ENCODE measurements around the gene CD200. TPM values are rescaled to one million over a fixed set of nuclear protein-coding genes. Genes with fewer than 3 reads are reported as not detected.

CD200 gene
- total RNA-seq, 4 donors from 2014 or later, result 15.6 to 31.8 (median 23.6) TPM

DNA sequence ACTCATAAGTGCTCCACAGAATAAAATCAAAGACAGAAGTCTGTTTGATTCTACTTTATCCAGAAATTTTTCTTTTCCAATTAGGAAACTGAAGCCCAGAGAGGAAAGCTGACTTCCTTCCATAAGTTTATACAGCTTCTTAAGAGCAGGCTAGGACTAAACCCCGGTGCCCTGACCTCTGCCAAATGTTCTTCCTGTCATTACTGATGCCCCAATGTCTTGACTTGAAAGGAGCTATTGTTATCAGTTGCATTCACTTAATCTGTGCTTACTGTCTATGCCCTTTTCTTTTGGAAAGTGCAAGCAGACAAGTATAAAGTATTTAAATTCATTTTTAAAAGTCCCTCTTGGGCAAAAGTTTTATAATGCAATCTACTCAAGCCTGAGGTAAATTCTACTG, 18.1 kb downstream of the CD200 start:
- H3K9me3 ChIP-seq, result no peaks in the 10 kb centered on the region
- intact Hi-C loops (cut with DNase I; ENCODE audit: low total_unique reads), result no loop called here
- H3K4me1 ChIP-seq, result no peaks in the 10 kb centered on the region
- TF ChIP-seq, protein P1, sequence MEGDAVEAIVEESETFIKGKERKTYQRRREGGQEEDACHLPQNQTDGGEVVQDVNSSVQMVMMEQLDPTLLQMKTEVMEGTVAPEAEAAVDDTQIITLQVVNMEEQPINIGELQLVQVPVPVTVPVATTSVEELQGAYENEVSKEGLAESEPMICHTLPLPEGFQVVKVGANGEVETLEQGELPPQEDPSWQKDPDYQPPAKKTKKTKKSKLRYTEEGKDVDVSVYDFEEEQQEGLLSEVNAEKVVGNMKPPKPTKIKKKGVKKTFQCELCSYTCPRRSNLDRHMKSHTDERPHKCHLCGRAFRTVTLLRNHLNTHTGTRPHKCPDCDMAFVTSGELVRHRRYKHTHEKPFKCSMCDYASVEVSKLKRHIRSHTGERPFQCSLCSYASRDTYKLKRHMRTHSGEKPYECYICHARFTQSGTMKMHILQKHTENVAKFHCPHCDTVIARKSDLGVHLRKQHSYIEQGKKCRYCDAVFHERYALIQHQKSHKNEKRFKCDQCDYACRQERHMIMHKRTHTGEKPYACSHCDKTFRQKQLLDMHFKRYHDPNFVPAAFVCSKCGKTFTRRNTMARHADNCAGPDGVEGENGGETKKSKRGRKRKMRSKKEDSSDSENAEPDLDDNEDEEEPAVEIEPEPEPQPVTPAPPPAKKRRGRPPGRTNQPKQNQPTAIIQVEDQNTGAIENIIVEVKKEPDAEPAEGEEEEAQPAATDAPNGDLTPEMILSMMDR (IDR thresholded peaks at IDR 0.05), result no peak
- no peak for TF ChIP-seq POLR2A (IDR thresholded peaks at IDR 0.05)
- H3K27me3 ChIP-seq, result no peaks in the 10 kb centered on the region
- no peaks in the 10 kb centered on the region for H3K36me3 ChIP-seq
- H3K27ac ChIP-seq, result peak overlapping the region in 1 of 2 donors; percentile 59
- no peak for DNase-seq
- H3K4me3 ChIP-seq, result no peak overlapping the region

- H3K9me3 ChIP-seq, result no peaks in the 10 kb centered on the region
- no peaks in the 10 kb centered on the region for H3K27me3 ChIP-seq
- intact Hi-C loops (cut with DNase I; ENCODE audit: low total_unique reads), result no loop called here
- no peaks in the 10 kb centered on the region for H3K36me3 ChIP-seq
- no peak overlapping the region for H3K27ac ChIP-seq
- TF ChIP-seq, protein P1 (IDR thresholded peaks at IDR 0.05), result no peak
- TF ChIP-seq POLR2A (IDR thresholded peaks at IDR 0.05), result no peak
- no peaks in the 10 kb centered on the region for H3K4me1 ChIP-seq
- no peak overlapping the region for H3K4me3 ChIP-seq
- no peak for DNase-seq
Measured at GRCh38 chr3:112351823-112352222, 18.9 kb downstream of the CD200 start.

- H3K4me3 ChIP-seq, result no peak overlapping the region
- no peaks in the 10 kb centered on the region for H3K36me3 ChIP-seq
- H3K9me3 ChIP-seq, result no peaks in the 10 kb centered on the region
- intact Hi-C loops (cut with DNase I; ENCODE audit: low total_unique reads), result no loop called here
- no peak for TF ChIP-seq POLR2A (IDR thresholded peaks at IDR 0.05)
- TF ChIP-seq, protein P1 (IDR thresholded peaks at IDR 0.05), result no peak
- no peaks in the 10 kb centered on the region for H3K27me3 ChIP-seq
- peak overlapping the region in 1 of 2 donors; percentile 40 for H3K27ac ChIP-seq
- no peaks in the 10 kb centered on the region for H3K4me1 ChIP-seq
- DNase-seq, result no peak
Measured at GRCh38 chr3:112352720-112353119, 19.8 kb downstream of the CD200 start.

DNA sequence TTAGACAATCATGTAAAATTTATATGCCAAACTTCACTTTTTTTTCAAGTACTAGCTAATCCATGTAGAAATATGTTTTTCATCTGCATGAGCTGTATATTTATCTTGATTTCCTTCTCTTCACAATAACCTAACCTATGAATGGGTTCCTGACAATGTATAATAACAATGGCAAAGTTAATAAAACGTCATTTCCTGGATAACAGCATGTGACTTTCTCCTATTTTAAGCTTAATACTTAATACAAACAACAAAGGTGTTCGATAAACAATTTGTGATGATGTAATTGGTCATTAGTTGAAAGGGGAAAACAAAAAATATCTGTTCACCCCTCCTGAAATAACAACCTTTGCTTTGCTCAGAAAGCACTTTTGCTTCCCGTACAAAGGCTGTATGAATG, 20.4 kb downstream of the CD200 start:
- no peaks in the 10 kb centered on the region for H3K36me3 ChIP-seq
- intact Hi-C loops (cut with DNase I; ENCODE audit: low total_unique reads), result no loop called here
- no peaks in the 10 kb centered on the region for H3K4me1 ChIP-seq
- H3K9me3 ChIP-seq, result no peaks in the 10 kb centered on the region
- DNase-seq, result no peak
- H3K27me3 ChIP-seq, result no peaks in the 10 kb centered on the region
- H3K4me3 ChIP-seq, result no peak overlapping the region
- no peak overlapping the region for H3K27ac ChIP-seq
- TF ChIP-seq, protein P1 (IDR thresholded peaks at IDR 0.05), result no peak
- no peak for TF ChIP-seq POLR2A (IDR thresholded peaks at IDR 0.05)

- Histone ChIP-seq H3K4me1 (no peaks in the 10 kb centered on the region), H3K27ac (no peak overlapping the region), H3K27me3 (no peaks in the 10 kb centered on the region), H3K4me3 (no peak overlapping the region), H3K36me3 (no peaks in the 10 kb centered on the region), H3K9me3 (no peaks in the 10 kb centered on the region)
- TF ChIP-seq, protein P1 (IDR thresholded peaks at IDR 0.05), result no peak
- no peak for TF ChIP-seq POLR2A (IDR thresholded peaks at IDR 0.05)
- intact Hi-C loops (cut with DNase I; ENCODE audit: low total_unique reads), result no loop called here
- no peak for DNase-seq
Measured at GRCh38 chr3:112354642-112355306, 21.8 kb downstream of the CD200 start.

All from uterus (tissue), 4 donors.